22Rv1 (cell line): ENCODE measurements around the gene CUL2.

Experiments used
- ZFX ChIP-seq: fragments of 450-650 bp; IDR thresholded peaks from 2 replicates; pipeline ENCODE4 v1.6.1; 2017; ENCODE audit warnings: antibody characterized with exemption, borderline replicate concordance
- TF ChIP-seq, protein P1 (sequence below): fragments of 450-650 bp; IDR thresholded peaks from 2 replicates; pipeline ENCODE4 v1.5.1; 2017; ENCODE audit warnings: mild to moderate bottlenecking

DNA sequence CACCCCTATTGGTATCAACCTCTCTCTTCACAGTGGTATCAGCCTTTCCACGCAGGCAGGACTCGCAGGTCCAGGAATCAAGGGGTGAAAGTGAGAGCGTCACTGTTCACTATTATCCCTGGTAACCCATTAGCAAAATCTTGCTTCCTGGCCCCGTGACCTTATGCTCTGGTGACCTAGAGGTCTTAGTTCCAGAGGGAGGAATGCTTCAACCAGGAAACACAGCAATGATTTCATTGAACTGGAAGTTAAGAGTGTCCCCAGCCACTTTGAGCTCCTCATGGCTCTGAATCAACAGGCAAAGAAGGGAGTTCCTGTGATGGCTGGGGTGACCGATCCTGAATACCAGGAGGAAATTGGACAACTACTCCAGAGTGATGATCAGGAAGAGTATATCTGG is 90.6 kb downstream of the CUL2 start:
- TF ChIP-seq ZFX: no peak
- TF ChIP-seq, protein P1, sequence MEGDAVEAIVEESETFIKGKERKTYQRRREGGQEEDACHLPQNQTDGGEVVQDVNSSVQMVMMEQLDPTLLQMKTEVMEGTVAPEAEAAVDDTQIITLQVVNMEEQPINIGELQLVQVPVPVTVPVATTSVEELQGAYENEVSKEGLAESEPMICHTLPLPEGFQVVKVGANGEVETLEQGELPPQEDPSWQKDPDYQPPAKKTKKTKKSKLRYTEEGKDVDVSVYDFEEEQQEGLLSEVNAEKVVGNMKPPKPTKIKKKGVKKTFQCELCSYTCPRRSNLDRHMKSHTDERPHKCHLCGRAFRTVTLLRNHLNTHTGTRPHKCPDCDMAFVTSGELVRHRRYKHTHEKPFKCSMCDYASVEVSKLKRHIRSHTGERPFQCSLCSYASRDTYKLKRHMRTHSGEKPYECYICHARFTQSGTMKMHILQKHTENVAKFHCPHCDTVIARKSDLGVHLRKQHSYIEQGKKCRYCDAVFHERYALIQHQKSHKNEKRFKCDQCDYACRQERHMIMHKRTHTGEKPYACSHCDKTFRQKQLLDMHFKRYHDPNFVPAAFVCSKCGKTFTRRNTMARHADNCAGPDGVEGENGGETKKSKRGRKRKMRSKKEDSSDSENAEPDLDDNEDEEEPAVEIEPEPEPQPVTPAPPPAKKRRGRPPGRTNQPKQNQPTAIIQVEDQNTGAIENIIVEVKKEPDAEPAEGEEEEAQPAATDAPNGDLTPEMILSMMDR: no peak
